ENCODE measurements around the gene MVB12A. TPM values are rescaled to one million over a fixed set of nuclear protein-coding genes. Genes with fewer than 3 reads are reported as not detected.
A peak's percentile ranks its signal among the peaks of the same experiment; 100 is the strongest.

MVB12A gene
- total and polyA plus RNA-seq, 9 of the 15 experiments (the other 6 are each of a cell fraction or from before 2014, with no cell fraction given) = 1.2 to 46.2 (median 22.4) TPM

GRCh38 chr19:17469092-17469480 is 49.2 kb downstream of the MVB12A start (continued):
- TF ChIP-seq, protein P1, sequence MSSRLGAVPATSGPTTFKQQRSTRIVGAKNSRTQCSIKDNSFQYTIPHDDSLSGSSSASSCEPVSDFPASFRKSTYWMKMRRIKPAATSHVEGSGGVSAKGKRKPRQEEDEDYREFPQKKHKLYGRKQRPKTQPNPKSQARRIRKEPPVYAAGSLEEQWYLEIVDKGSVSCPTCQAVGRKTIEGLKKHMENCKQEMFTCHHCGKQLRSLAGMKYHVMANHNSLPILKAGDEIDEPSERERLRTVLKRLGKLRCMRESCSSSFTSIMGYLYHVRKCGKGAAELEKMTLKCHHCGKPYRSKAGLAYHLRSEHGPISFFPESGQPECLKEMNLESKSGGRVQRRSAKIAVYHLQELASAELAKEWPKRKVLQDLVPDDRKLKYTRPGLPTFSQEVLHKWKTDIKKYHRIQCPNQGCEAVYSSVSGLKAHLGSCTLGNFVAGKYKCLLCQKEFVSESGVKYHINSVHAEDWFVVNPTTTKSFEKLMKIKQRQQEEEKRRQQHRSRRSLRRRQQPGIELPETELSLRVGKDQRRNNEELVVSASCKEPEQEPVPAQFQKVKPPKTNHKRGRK (tag; IDR thresholded peaks at IDR 0.05) = no peak
- TF ChIP-seq XRCC4 (IDR thresholded peaks at IDR 0.05; ENCODE audit: extremely low read depth, insufficient read depth, insufficient read length) (no peak), CHCHD3 (CRISPR knock-in tag; IDR thresholded peaks at IDR 0.05) (no peak), LEF1 (IDR thresholded peaks at IDR 0.05) (peak; percentile 54; the same call in 1 of the 2 replicates), ZNF239 (CRISPR knock-in tag; IDR thresholded peaks at IDR 0.05) (no peak), ZNF384 (IDR thresholded peaks at IDR 0.05; ENCODE audit: low read depth, low read length) (no peak), L3MBTL2 (IDR thresholded peaks at IDR 0.05) (no peak), ZNF280B (CRISPR knock-in tag; IDR thresholded peaks at IDR 0.05) (no peak), MAFG (tag; conservative IDR thresholded peaks at IDR 0.05) (no peak), BRF1 (IDR thresholded peaks at IDR 0.05; ENCODE audit: borderline replicate concordance, extremely low read depth, insufficient read length) (no peak), CBFA2T3 (IDR thresholded peaks at IDR 0.05) (peak; percentile 56), MCM5 (IDR thresholded peaks at IDR 0.05; ENCODE audit: low read depth) (no peak), POLR3G (IDR thresholded peaks at IDR 0.05; ENCODE audit: extremely low read depth, insufficient read length, insufficient replicate concordance) (no peak), MAFF (IDR thresholded peaks at IDR 0.05; ENCODE audit: low read length) (no peak), ZNF395 (CRISPR knock-in tag; IDR thresholded peaks at IDR 0.05) (no peak), SIN3B (IDR thresholded peaks at IDR 0.05; ENCODE audit: low read depth) (no peak), FOXJ2 (tag; IDR thresholded peaks at IDR 0.05) (no peak), GABPB2 (CRISPR knock-in tag; conservative IDR thresholded peaks at IDR 0.05) (no peak), KDM5B (IDR thresholded peaks at IDR 0.05; ENCODE audit: insufficient replicate concordance, low read depth, low read length) (no peak), BCL6 (CRISPR knock-in tag; IDR thresholded peaks at IDR 0.05) (no peak), SMAD3 (CRISPR knock-in tag; conservative IDR thresholded peaks at IDR 0.05) (no peak), C11orf30 (IDR thresholded peaks at IDR 0.05; ENCODE audit: low read depth) (no peak), PHF21A (IDR thresholded peaks at IDR 0.05; ENCODE audit: borderline replicate concordance, low read depth) (no peak), ZNF561 (CRISPR knock-in tag; conservative IDR thresholded peaks at IDR 0.05) (no peak), TCF15 (CRISPR knock-in tag; IDR thresholded peaks at IDR 0.05) (no peak)
- TF ChIP-seq, protein P2, sequence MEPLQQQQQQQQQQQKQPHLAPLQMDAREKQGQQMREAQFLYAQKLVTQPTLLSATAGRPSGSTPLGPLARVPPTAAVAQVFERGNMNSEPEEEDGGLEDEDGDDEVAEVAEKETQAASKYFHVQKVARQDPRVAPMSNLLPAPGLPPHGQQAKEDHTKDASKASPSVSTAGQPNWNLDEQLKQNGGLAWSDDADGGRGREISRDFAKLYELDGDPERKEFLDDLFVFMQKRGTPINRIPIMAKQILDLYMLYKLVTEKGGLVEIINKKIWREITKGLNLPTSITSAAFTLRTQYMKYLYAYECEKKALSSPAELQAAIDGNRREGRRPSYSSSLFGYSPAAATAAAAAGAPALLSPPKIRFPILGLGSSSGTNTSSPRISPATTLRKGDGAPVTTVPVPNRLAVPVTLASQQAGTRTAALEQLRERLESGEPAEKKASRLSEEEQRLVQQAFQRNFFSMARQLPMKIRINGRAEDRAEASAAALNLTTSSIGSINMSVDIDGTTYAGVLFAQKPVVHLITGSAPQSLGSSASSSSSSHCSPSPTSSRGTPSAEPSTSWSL (CRISPR knock-in tag; IDR thresholded peaks at IDR 0.05; ENCODE audit: borderline replicate concordance) = no peak
